Astrocyte of the cerebellum (primary cell): Measurements from ENCODE around the gene CPSF4.

Experiments
- DNase-seq: peaks from one replicate; pipeline ENCODE4 v3.0.0-alpha.2; 2011; ENCODE audit warnings: low read depth
- H3K4me3 ChIP-seq: 2 replicates; pipeline ENCODE4 v1.5.1; 2011; ENCODE audit warnings: mild to moderate bottlenecking, low read depth, low read length, moderate library complexity
- CTCF ChIP-seq: IDR thresholded peaks from 2 replicates; pipeline ENCODE4 v1.5.1; 2012; ENCODE audit warnings: low read length, low read depth, moderate library complexity, mild to moderate bottlenecking; ENCODE audit errors: missing control alignments
- in situ Hi-C: cut with HindIII; loops from 2 replicates; pipeline ENCODE4 v1.10.0; 2017; ENCODE audit warnings: low sequenced_read_pairs

CPSF4 gene

GRCh38 chr7:99440195-99440594 lies 1.5 kb downstream of the CPSF4 start:
- in situ Hi-C loops: no loop called here
- TF ChIP-seq CTCF: no peak
- H3K4me3 ChIP-seq: peak overlapping the region; percentile 91
- no peak for DNase-seq

DNA sequence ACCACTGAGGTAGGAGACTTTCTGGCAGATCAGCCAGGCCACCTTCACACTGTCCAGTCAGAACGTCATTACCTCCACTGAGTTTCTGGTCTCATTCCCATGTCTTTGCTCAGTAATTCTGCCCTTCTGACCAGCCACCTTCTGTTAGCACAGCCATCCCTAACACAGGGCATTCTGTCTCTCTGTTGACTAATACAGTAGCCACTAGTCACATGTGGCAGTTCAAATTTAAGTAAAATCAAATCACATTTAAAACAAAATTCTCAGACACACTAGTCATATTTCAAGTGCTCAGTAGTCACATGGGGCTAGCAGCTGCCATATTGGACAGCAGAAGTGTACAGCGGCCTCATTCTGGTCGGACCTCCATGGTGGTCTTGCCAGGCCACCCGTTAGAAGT lies 7.4 kb downstream of the CPSF4 start:
- no peak for TF ChIP-seq CTCF
- DNase-seq: no peak
- in situ Hi-C loops: no loop called here
- no peak overlapping the region for H3K4me3 ChIP-seq

- no peak overlapping the region for H3K4me3 ChIP-seq
- no peak for TF ChIP-seq CTCF
- DNase-seq: no peak
- in situ Hi-C loops: no loop called here
Measured at GRCh38 chr7:99447943-99448342, 9.2 kb downstream of the CPSF4 start.

DNA sequence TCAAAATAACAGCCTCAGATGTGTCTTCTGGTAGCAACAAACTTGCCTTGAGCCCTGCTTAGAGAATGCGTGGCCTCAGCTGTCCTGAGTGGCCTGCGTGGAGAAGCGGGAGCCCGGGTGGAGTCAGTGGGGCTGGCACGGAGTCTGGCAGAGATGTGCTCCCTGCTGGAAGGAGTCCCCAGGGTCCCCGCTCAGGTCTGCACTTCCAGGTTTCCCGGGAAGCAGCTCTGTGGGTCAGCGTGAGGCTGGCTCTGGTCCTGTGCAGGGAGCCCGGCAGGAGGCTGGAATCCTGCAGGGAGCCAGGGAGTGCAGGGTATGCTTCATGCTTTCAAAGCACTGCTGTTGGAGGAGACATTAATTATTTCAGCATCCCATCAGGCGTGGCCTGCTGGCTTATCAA lies 10.1 kb downstream of the CPSF4 start:
- TF ChIP-seq CTCF: no peak
- DNase-seq: no peak
- H3K4me3 ChIP-seq: no peak overlapping the region
- in situ Hi-C loops: no loop called here

DNA sequence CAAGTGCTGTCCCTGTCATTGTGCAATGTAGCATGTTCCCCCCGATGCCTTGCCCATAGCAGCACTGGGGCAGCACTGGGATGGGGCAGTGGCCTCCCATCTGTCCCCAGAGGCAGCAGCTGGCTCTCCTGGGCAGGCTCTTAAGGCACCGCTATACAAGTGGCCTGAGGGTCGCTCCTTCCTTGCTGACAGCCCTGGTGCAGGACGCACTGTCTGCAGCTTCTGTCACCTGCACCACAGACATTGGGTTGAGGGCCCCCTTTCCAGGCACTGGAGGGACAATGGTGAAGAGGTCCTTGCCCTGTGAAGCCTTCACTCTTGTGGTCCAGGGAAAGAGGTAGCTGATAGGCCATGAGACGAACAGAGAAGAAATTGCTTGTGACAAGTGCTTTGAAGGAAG lies 10.6 kb downstream of the CPSF4 start:
- in situ Hi-C loops: no loop called here
- no peak for TF ChIP-seq CTCF
- no peak overlapping the region for H3K4me3 ChIP-seq
- no peak for DNase-seq

GRCh38 chr7:99451936-99452335 lies 13.2 kb downstream of the CPSF4 start:
- no peak for TF ChIP-seq CTCF
- H3K4me3 ChIP-seq: no peak overlapping the region
- no peak for DNase-seq
- in situ Hi-C loops: no loop called here

- DNase-seq: no peak
- TF ChIP-seq CTCF: no peak
- in situ Hi-C loops: no loop called here
- no peak overlapping the region for H3K4me3 ChIP-seq
Measured at GRCh38 chr7:99452541-99452940, 13.8 kb downstream of the CPSF4 start.
